CD4-positive, alpha-beta T cell treated with Interferon alpha-2 for 1 hour (primary cell): ENCODE data around the gene FGF11.

ENCODE experiments used
- DNase-seq, 2 donors: peaks; one replicate each; pipeline ENCODE4 v3.0.0-alpha.2; 2020 to 2022

FGF11 gene

GRCh38 chr17:7435676-7436555 is 3.4 kb upstream of the FGF11 start:
- DNase-seq, result peak in 1 of 2 donors; percentile 44

- DNase-seq, result peak; percentile 82 to 88
These were observed 2.5 kb upstream of the FGF11 start for GRCh38 chr17:7436556-7437368.

GRCh38 chr17:7437369-7437863 is 1.9 kb upstream of the FGF11 start:
- DNase-seq, result no peak

- peak; percentile 61 to 71 for DNase-seq
These were observed 1.2 kb upstream of the FGF11 start for GRCh38 chr17:7437950-7438614.

GRCh38 chr17:7438656-7439460 is 454 bp upstream of the FGF11 start:
- no peak for DNase-seq

- DNase-seq, result peak in 1 of 2 donors; percentile 31
These were observed 961 bp downstream of the FGF11 start for GRCh38 chr17:7440113-7440833.

GRCh38 chr17:7440834-7441195 is 1.5 kb downstream of the FGF11 start:
- no peak for DNase-seq

GRCh38 chr17:7441266-7441665 is 2.0 kb downstream of the FGF11 start:
- DNase-seq, result no peak

GRCh38 chr17:7442142-7442541 is 2.8 kb downstream of the FGF11 start:
- DNase-seq, result no peak

- no peak for DNase-seq
These were observed 4.5 kb downstream of the FGF11 start for GRCh38 chr17:7443499-7444485.

GRCh38 chr17:7444682-7445618 is 5.6 kb downstream of the FGF11 start, which contains the start of gene CHRNB1:
Gene CHRNB1, plus strand, starts transcription at chr17:7445061. Its CDS starts 67 bp downstream, at chr17:7445128.
- DNase-seq, result peak in 1 of 2 donors; percentile 45

GRCh38 chr17:7445619-7445968 is 6.3 kb downstream of the FGF11 start:
- peak; percentile 32 to 45 for DNase-seq

- no peak for DNase-seq
These were observed 9.1 kb downstream of the FGF11 start for GRCh38 chr17:7448461-7448860.

GRCh38 chr17:7459961-7460545 is 20.7 kb downstream of the FGF11 start:
- DNase-seq, result no peak

GRCh38 chr17:7460850-7461660 is 21.7 kb downstream of the FGF11 start:
- DNase-seq, result no peak

GRCh38 chr17:7462474-7463371 is 23.4 kb downstream of the FGF11 start:
- no peak for DNase-seq

GRCh38 chr17:7463372-7463846 is 24.1 kb downstream of the FGF11 start:
- DNase-seq, result no peak
